Measurements from ENCODE around the gene MON2. TPM values are rescaled to one million over a fixed set of nuclear protein-coding genes. Genes with fewer than 3 reads are reported as not detected.
A peak's percentile ranks its signal among the peaks of the same experiment; 100 is the strongest.

MON2 gene
- total and polyA plus RNA-seq, 8 donors: 3.1 to 191 (median 55.3) TPM

- 52 to 62% (median 53%) methylated on average over 2 of the region's 2 CpGs for WGBS, 5 donors
- Histone ChIP-seq H3K4me1 (peaks cover 0 to 29% (median 9%) of the 10 kb centered on the region in 4 donors), H3K27ac (peak overlapping the region; percentile 59 to 82 (median 70)), H3K27me3 (no peaks in the 10 kb centered on the region), H3K9me3 (no peaks in the 10 kb centered on the region), H3K4me3 (no peak overlapping the region), H3K36me3 (peaks cover 0 to 61% (median 55%) of the 10 kb centered on the region in 4 donors)
- no peak for DNase-seq
- no peak for TF ChIP-seq POLR2AphosphoS5 (IDR thresholded peaks at IDR 0.05)
- TF ChIP-seq CTCF (IDR thresholded peaks at IDR 0.05): no peak
- TF ChIP-seq EP300 (IDR thresholded peaks at IDR 0.05): no peak
- TF ChIP-seq POLR2A (IDR thresholded peaks at IDR 0.05): no peak
- intact Hi-C loops (cut with DNase I; ENCODE audit: low total_unique reads): no loop called here
Observed at GRCh38 chr12:62533087-62533754, 66.6 kb downstream of the MON2 start.

DNA sequence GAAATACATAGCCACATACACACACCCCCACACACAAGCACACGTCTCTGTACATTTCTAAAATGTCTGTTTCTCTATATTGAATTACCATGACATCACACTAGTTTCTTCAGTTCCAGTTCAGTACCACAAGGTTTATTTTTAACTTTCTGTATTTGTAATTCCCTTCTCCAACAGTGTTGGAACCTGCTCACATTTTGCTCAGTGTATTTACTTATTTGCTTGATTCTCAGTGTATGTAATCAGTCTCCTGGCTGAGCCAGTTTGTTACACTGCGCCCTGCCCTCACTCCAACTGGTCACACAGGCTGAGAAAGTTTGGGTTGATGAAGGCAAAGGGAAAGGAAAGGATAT is 67.1 kb downstream of the MON2 start:
- no peak overlapping the region for H3K4me3 ChIP-seq
- no peaks in the 10 kb centered on the region for H3K27me3 ChIP-seq
- intact Hi-C loops (cut with DNase I; ENCODE audit: low total_unique reads): no loop called here
- DNase-seq: peak; percentile 68 to 69
- peak in 2 of 3 donors; percentile 28 to 61 for TF ChIP-seq POLR2AphosphoS5 (IDR thresholded peaks at IDR 0.05)
- TF ChIP-seq CTCF (IDR thresholded peaks at IDR 0.05): peak in 1 of 7 experiments; percentile 12
- TF ChIP-seq EP300 (IDR thresholded peaks at IDR 0.05): no peak
- TF ChIP-seq POLR2A (IDR thresholded peaks at IDR 0.05): no peak
- H3K27ac ChIP-seq: peak overlapping the region; percentile 59 to 82 (median 70)
- peaks cover 0 to 31% (median 9%) of the 10 kb centered on the region in 4 donors for H3K4me1 ChIP-seq
- peaks cover 0 to 63% (median 59%) of the 10 kb centered on the region in 4 donors for H3K36me3 ChIP-seq
- H3K9me3 ChIP-seq: no peaks in the 10 kb centered on the region
- 26 to 56% (median 40%) methylated on average over 2 of the region's 2 CpGs for WGBS, 5 donors

DNA sequence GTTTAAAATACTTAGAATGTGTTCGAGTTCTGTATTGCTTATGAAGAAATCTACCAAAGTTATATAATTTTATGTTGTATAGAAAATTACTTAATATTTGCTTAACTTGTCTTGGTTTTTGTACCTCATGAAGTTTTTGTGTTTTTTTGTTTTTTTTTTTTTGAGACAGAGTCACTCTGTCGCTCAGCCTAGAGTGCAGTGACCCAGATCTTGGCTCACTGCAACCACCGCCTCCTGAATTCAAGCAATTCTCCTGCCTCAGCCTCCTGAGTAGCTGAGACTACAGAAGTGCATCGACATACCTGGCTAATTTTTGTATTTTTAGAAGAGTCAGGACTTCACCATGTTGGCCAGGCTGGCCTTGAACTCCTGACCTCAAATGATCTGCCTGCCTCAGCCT is 69.9 kb downstream of the MON2 start:
- Histone ChIP-seq H3K27ac (no peak overlapping the region), H3K36me3 (peaks cover 0 to 85% (median 71%) of the 10 kb centered on the region in 4 donors), H3K4me1 (peaks cover 0 to 31% (median 9%) of the 10 kb centered on the region in 4 donors), H3K9me3 (no peaks in the 10 kb centered on the region), H3K27me3 (no peaks in the 10 kb centered on the region), H3K4me3 (no peak overlapping the region)
- intact Hi-C loops (cut with DNase I; ENCODE audit: low total_unique reads): no loop called here
- TF ChIP-seq EP300 (IDR thresholded peaks at IDR 0.05): no peak
- no peak for TF ChIP-seq POLR2A (IDR thresholded peaks at IDR 0.05)
- no peak for TF ChIP-seq POLR2AphosphoS5 (IDR thresholded peaks at IDR 0.05)
- TF ChIP-seq CTCF (IDR thresholded peaks at IDR 0.05): no peak
- DNase-seq: no peak
- WGBS, 5 donors: 75 to 90% (median 83%) methylated on average over 4 of the region's 4 CpGs

- H3K36me3 ChIP-seq: peaks cover 0 to 84% (median 67%) of the 10 kb centered on the region in 4 donors
- TF ChIP-seq EP300 (IDR thresholded peaks at IDR 0.05): no peak
- no peak for TF ChIP-seq POLR2A (IDR thresholded peaks at IDR 0.05)
- TF ChIP-seq CTCF (IDR thresholded peaks at IDR 0.05): no peak
- TF ChIP-seq POLR2AphosphoS5 (IDR thresholded peaks at IDR 0.05): no peak
Observed at GRCh38 chr12:62537551-62537950, 70.9 kb downstream of the MON2 start.

More at GRCh38 chr12:62537551-62537950, 70.9 kb downstream of the MON2 start:
- Histone ChIP-seq H3K27me3 (no peaks in the 10 kb centered on the region), H3K4me3 (no peak overlapping the region), H3K4me1 (peaks cover 0 to 31% (median 9%) of the 10 kb centered on the region in 4 donors), H3K9me3 (no peaks in the 10 kb centered on the region), H3K27ac (peak overlapping the region in 2 of 5 donors; percentile 4 to 37)
- WGBS, 5 donors: 80 to 97% (median 93%) methylated on average over 2 of the region's 2 CpGs
- peak; percentile 30 to 48 for DNase-seq
- intact Hi-C loops (cut with DNase I; ENCODE audit: low total_unique reads): no loop called here

All from stomach (tissue), 9 donors.